RCC 7860 (cell line): Measurements from ENCODE around the gene MUC4.

Experiments
- DNase-seq: peaks from one replicate; pipeline ENCODE4 v3.0.0-alpha.2; 2015; ENCODE audit warnings: low spot score
- FAIRE-seq: peaks from 2 replicates; lab custom pipeline; 2012; peaks lifted over from hg19 to GRCh38; lab: Jason Lieb, UNC

MUC4 gene, protein sequence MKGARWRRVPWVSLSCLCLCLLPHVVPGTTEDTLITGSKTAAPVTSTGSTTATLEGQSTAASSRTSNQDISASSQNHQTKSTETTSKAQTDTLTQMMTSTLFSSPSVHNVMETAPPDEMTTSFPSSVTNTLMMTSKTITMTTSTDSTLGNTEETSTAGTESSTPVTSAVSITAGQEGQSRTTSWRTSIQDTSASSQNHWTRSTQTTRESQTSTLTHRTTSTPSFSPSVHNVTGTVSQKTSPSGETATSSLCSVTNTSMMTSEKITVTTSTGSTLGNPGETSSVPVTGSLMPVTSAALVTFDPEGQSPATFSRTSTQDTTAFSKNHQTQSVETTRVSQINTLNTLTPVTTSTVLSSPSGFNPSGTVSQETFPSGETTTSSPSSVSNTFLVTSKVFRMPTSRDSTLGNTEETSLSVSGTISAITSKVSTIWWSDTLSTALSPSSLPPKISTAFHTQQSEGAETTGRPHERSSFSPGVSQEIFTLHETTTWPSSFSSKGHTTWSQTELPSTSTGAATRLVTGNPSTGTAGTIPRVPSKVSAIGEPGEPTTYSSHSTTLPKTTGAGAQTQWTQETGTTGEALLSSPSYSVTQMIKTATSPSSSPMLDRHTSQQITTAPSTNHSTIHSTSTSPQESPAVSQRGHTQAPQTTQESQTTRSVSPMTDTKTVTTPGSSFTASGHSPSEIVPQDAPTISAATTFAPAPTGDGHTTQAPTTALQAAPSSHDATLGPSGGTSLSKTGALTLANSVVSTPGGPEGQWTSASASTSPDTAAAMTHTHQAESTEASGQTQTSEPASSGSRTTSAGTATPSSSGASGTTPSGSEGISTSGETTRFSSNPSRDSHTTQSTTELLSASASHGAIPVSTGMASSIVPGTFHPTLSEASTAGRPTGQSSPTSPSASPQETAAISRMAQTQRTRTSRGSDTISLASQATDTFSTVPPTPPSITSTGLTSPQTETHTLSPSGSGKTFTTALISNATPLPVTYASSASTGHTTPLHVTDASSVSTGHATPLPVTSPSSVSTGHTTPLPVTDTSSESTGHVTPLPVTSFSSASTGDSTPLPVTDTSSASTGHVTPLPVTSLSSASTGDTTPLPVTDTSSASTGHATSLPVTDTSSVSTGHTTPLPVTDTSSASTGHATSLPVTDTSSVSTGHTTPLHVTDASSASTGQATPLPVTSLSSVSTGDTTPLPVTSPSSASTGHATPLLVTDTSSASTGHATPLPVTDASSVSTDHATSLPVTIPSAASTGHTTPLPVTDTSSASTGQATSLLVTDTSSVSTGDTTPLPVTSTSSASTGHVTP (N-terminal part only)

DNA sequence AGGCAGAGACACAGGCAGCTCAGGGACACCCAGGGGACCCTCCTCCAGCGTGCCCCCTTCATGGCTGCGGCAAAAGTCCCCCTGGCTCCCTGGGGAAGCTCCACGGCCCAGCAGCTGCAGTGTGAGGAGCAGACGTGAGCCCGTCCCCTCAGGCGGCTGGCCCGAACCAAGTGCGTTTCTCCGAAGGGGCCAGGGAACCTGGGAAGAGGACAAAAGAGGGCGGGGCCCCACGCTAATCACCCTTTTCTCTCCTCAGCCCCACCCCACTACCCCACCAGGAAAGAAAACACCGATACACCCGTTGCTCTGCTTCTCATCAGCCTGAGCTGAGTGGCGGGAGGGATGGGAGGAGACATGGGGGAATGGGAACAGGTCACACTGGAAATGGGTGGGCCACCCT is at the start of gene MUC4:
TSS of gene MUC4 (minus strand) at position 174 of the 400 bp plus-strand sequence. CDS start at position 62, 112 bp downstream.
- FAIRE-seq (no peak), DNase-seq (no peak)

DNA sequence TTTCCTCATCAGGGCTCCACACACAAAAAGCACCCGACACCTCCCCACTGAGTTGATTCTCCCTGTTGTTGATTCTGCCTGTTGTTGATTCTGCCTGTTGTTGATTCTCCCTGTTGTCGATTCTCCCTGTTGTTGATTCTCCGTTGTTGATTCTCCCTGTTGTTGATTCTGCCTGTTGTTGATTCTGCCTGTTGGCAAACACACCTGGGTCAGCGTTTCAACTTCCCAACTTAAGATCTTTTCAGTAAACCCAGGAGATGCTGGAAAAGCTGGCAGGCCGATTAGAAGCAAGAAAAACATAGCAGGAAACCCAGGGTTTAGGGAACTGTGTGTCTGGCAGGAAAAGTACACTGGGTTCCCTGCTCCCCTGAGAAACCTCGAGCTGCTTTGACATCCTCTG is 48.7 kb upstream of the MUC4 start:
- FAIRE-seq, result no peak
- no peak for DNase-seq

DNA sequence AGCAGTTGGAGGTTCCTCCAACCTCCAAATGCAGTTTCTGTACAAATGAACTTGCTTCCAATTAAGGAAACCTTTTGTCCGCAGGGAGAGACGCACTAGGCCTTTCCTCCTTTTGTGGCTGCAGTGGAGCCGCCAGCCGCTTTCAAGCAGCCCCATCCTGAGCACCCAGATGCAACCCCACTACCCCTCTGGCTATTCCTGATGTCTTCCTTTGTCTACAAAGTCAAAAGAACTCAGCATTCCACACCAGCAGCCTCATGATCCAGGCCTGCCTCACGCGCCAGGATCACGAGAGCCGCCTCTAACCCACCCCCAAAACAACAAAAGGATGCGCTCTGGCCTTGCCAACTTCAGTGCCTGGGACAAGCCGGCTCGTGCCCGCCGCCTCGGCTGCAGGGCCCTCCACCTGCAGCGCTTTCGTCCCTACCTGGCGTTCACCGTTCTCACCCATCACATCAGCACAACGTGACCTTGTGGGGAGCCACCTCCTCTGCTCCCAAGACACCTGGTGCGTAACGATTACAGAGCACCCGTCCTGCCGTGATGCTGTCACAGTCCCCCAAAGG is 48.2 kb upstream of the MUC4 start:
- FAIRE-seq (no peak), DNase-seq (no peak)

DNA sequence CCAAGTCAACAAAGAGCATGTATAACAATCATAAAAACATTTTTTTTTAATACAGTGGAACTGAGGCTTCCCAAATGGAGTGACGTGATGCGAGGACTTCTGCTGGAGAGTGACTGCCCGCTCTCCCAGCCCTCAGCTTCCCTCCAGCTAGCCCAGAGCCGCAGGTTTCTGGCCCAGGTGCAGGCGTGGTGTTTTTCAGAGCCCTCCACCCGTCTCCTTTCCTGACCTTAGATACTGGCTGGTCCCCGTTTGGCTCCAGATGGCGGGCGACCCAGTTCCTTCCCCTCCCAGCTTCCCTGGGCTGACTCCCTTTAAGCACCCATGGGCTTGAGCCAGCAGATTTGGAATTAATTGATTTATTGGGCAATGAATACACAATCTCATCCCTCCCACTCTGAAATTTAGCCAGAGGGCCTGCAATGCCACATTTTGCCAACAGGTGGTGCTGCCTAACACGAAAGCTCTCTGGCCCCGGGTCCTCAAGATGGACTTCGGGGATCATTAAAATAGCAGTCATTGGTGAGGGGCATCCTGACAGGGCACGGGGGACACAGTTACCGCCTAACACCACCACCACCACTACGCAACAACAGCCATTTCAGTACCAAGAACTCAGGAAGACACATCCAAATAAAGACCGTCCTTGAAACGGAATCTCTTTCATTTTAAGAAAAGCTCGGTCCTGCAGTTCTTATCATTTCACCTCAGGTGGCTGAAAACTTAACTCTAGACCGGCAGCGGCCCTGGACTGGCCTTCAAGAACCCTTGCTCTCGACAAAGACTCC is 47.5 kb upstream of the MUC4 start:
- DNase-seq (no peak), FAIRE-seq (no peak)

DNA sequence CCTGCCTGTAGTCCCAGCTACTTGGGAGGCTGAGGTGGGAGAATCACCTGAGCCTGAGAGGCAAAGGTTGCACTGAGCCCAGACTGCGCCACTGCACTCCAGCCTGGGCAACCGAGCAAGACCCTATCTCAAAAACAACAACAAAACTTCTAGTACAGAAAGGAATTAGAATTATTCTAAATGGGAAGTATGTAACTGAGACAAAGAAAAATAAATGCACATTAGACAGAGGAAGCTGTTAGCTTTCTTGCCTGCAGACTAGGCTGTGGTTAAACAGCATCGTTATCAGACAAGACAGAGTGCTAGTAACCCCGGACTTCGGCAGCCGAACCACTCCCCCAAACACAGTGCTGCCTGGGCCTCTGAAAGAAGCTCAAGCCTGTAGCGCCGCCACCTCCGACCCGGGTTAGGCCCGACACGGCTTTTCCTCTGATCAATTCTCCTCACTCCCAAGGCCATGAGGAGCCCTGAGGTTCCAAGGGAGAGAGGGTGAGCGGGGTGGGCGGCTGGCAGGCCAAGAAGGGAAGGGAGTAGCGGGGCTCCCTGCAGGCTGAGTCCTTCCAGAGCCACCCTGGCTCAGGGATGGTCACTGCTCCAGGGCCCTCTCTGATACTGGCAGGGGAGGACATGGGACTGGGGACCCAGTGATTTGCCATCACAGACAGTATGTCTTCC is 44.8 kb upstream of the MUC4 start:
- no peak for DNase-seq
- no peak for FAIRE-seq

DNA sequence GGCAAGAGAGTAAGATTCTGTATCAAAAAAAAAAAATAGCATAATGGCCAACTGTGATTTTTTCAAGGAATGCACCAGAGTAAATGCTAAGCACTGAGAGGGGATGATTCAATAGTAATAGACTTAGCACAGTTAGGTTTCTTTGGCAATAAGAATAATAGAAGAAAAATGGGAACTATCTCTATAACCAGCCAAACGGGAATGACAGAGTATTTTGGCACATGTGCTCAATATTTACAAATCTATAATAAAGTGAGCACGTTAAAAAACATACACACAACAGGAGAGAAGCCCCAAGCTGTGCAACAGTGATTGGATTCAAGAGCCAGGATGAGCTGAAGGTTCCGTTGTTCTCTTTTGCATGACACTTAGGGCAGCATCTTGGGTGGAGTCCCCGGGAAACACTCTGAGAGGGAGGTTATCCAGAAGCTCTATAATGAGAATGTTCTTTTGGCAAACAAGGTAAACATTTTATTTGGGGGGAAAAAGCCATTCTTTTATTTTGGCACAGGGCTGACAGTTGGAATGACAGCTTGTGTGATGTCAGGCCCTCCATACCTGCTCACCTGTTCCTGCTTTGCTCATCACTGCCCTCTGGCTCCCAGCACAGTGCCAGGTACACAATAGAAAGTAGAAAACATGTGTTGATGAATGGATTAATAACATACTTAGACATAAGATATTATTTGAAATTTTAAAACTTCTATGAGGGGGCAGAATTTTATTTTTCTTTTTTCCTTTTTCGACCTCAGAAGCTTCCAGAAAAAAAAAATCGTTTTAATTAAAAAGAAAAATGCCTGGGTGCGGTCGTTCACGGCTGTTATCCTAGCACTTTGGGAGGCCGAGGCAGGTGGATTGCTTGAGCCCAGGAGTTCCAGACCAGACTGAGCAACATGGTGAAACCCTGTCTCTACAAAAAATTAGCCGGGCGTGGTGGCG is 44.0 kb upstream of the MUC4 start:
- no peak for FAIRE-seq
- no peak for DNase-seq

DNA sequence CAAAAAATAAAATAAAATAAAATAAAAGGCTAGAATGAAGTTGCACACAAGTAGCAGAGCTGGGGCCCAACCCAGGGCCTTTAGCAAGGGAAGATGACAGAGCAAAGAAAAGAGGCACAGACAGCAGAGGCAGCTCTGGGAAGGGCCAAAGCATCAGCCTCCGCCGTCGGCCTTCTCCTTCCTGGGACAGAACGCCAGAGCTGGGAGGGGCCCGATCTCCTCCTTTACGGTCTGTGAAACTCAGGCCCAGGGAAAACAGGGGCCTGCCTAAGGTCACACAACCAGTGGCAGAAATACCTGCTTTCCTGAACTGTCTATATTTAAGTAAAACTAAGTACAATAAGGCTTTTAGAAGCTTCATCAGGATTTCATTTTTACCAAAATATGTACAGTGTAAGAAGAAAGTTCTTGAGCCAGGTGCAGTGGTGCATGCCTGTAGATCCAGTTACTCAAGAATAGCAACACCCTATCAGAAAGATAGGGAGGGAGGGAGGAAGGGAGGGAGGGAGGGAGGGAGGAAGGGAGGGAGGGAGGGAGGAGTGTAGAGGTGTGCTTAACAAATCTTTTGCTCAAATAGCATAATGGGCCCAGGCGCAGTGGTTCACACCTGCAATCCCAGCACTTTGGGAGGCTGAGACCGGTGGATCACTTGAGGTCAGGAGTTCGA is 43.0 kb upstream of the MUC4 start:
- FAIRE-seq (no peak), DNase-seq (no peak)

DNA sequence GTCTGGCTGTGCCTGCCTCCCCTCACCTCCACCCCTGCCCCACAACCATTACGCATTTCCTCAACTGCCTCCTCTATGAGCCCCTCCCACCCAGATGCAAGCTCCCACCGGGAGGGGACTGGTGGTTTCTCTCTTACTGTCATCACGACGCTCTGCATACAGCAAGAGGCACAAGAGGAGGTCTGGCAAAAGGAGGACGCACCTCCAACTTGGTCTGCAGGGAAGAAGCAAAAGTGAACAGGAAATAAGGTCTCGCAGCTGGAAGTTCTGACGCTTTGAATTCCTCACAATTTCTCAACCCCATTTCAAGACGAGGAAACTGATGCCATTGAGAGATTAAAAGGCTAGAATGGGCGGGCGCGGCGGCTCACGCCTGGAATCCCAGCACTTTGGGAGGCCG is 42.3 kb upstream of the MUC4 start:
- FAIRE-seq, result no peak

DNA sequence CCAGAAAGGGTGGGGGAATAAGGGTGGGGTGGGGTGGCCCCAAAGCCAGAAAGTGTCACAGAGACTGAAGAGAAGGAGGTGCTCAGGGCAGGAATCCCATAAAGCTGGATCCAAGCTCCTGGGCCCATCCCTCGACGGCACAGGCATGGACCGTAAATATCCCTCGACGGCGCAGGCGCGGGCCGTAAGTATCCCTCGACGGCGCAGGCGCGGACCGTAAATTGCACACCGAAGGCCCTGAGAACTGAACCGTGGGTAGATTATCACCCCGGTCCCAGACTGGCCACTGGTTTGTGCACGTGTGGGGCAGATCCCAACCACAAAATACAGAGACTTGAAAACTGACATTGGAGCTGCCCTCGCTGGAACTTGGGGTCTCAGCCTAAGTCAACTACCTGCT is 41.3 kb upstream of the MUC4 start:
- no peak for DNase-seq
- no peak for FAIRE-seq

More for the DNA sequence above, 42.3 kb upstream of the MUC4 start:
- no peak for DNase-seq

DNA sequence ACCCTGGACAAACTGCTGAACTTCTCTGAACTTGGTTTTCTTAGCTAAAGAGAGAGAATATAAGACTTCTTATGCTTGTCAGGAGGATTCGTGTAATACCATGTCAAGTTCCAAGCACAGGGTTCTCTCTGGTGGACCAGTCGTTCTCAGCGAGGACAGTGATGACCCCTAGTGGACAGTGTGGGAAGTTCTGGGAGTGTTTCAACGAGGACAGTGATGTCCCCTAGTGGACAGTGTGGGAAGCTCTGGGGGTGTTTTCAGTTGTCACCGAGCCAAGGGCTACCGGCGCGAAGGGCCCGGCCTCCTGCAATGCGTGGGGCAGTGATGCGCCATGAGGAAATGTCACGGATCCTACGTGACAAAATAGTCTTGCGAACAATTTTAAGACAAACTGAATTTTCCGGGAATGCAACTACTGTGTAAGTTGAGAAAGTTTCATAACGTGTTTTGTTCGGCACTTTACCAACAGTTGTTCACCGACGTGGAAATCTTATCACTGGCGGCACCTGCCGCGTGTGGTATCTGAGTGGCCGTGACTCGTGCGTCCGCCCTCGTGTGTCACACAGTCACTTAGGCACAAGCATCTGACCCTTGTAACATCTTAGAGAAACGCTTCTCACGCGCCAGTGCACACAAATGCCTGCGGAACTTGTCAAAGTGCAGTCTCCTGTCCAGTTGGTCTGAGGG is 39.3 kb upstream of the MUC4 start:
- FAIRE-seq (peak; percentile 57), DNase-seq (peak; percentile 82)

DNA sequence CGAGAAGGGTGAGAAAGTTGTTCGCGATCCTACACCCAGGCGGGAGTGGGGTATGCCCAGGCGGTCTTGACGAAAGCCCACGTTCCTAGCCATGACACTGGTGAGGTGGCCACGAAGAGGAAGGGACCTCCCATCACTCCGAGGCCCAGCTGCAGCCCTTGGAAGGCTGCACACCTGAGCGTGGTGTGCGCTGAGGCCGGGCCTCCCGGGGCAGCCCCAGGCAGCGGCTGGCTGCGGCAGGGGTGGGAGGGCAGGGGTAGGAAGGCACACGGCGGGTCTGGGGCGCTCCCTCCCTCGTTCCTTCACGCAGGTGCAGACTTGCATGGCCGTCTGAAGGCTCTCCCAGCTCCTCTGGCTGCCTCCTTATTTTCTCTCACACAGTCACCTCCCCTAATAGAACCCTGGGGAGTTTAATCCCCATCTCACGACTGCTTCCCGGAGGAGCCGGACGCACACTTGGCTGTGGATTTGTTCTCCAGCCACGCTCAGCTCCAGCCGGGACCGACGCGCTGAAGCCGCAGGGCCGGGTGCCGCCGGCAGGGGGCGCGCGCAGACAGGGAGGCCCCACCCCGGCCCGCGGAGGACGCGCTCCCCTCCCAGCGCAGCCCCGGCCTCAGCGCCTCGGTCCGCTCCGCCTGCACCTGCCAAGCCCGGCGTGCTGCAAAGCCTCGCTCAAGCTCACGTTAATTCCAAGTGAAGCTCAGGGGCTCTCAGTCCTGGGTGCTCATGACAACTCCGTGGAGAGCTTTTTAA is 37.8 kb upstream of the MUC4 start:
- FAIRE-seq (no peak), DNase-seq (no peak)

DNA sequence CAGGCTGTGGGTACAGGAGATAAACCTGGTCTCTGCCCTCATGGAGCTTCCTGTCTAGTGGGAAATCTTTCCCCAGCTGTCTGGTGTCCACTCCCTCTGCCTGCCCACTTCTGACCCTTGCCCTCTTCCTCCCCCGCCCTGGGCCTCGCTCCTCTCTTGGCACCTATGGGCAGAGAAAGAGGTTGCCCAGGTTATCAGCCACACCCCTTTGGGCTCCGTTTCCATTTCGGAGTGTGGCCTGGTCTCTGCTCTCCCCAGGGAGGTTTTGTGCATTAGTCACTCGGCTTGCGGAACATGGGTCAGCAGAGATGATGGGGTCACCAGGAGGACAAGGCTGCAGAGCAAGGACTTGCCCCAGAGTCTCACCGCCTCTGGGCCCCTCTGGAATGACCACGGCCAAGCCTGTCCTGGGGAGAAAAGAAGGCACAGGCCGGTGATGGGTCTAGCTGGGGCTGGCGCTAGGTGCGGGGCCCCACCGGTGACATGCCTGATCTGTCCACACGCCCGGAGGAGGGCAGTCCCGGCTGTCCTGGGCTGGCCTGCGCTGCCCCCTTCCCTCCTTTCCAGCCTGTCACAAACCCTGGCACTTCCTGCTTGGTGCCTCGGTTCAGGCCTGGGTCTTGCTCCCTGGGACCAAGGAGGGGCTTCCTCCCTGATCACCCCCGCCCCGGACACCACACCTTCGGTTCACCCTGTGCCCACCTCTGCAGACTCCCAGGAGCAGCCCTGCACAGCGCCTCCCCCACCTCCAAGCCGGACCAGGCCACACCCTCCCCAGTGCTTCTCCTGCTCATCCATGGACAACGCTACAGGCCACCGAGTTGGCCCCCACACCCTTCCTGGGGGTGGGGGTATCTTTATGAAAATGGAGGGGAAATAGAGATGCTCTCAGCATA is 35.6 kb upstream of the MUC4 start:
- peak; percentile 94 for DNase-seq
- FAIRE-seq, result peak; percentile 91

DNA sequence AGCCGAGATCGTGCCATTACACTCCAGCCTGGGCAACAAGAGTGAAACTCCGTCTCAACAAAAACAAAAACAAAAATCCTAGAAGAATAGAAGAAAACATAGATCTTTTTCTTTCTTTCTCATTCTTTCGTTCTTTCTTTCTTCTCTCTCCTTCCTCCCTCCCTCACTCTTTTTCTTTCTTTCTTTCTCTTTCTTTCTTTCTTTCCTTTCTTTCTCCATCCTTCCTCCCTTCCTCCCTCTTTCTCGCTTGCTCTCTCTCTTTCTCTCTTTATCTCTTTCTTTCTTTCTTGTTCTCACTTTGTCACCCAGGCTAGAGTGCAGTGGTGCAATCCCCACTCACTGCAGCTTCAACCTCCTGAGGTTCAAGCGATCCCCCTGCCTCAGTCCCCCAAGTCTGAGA is 33.8 kb upstream of the MUC4 start:
- DNase-seq (no peak), FAIRE-seq (no peak)

DNA sequence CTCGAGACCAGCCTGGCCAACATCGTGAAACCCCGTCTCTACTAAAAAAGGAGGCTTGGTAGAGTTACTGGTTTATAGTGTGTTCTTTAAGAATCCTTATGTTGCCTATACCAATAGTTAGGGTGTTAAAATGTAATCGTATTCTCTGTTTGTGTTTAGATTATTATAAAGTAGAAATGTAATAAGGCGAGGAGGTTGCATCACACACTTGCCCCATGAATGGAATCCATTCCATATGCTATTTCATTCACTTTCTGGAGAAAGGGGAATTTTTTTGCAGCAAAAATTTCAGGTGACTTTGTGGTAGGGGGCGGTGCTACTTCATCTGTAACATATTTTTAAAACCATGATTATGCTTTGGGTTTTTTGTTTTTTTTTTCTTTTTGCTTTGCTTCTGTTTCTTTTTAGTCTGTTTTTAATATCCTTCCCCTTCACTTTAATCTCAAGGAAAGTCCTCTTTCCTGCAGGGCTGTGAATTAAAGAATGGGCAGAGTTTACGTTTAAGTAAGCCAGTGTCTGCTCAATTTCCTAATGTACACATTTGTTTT is 33.0 kb upstream of the MUC4 start:
- DNase-seq (no peak), FAIRE-seq (no peak)
